CD4-positive, alpha-beta T cell (primary cell): Measurements from ENCODE around the gene TXNDC15. TPM values are rescaled to one million over a fixed set of nuclear protein-coding genes. Genes with fewer than 3 reads are reported as not detected.

Experiments
- ATAC-seq: fragments of 200-7000 bp; cut with Tn5 transposase; one replicate; pipeline ENCODE4 v1.10.0; 2022; ENCODE audit warnings: mild to moderate bottlenecking; ENCODE audit not compliant: poor library complexity
- CTCF ChIA-PET: fragments of 350-600 bp; sonication (Branson Sonifier 250); formaldehyde crosslinking; loops from one replicate; lab custom pipeline; 2021; ENCODE audit warnings: antibody characterized with exemption, inconsistent platforms; lab: Charles Lee
- POLR2A ChIA-PET: fragments of 350-600 bp; sonication (Branson Sonifier 250); formaldehyde crosslinking; loops from one replicate; lab custom pipeline; 2021; ENCODE audit warnings: antibody characterized with exemption, inconsistent platforms; lab: Charles Lee
- DNase-seq, 14 experiments: peaks; one replicate each; pipeline ENCODE4 v3.0.0-alpha.2; 2013 to 2020; ENCODE audit warnings: mixed read lengths in 2 of 14
- H3K27ac ChIP-seq, 2 donors: one replicate each; pipeline versions ENCODE4 v1.5.1 to v1.7.0; 2013; ENCODE audit warnings: low read length in 2 of 2, low read depth in 1 of 2, mild to moderate bottlenecking in 1 of 2
- H3K27me3 ChIP-seq, 2 experiments: 1 replicate in 1 of 2; 2 replicates in 1 of 2; pipeline versions ENCODE4 v1.6.1 to v1.7.0; 2013; ENCODE audit warnings: low read length in 2 of 2, control low read depth in 1 of 2, mild to moderate bottlenecking in 1 of 2, moderate library complexity in 1 of 2; ENCODE audit not compliant: insufficient read depth in 2 of 2, control insufficient read depth in 1 of 2
- H3K36me3 ChIP-seq: one replicate; pipeline ENCODE4 v1.6.1; 2013; ENCODE audit warnings: low read length, control low read depth; ENCODE audit not compliant: insufficient read depth
- H3K4me1 ChIP-seq: one replicate; pipeline ENCODE4 v1.6.1; 2013; ENCODE audit warnings: low read length, control low read depth; ENCODE audit not compliant: insufficient read depth
- H3K4me3 ChIP-seq: one replicate; pipeline ENCODE4 v1.5.1; 2013; ENCODE audit warnings: mild to moderate bottlenecking, low read length, moderate library complexity
- H3K9me3 ChIP-seq, 2 experiments: 1 replicate in 1 of 2; 2 replicates in 1 of 2; pipeline versions ENCODE4 v1.6.1 to v1.7.0; 2013; ENCODE audit warnings: low read length in 2 of 2, mild to moderate bottlenecking in 2 of 2, control low read depth in 1 of 2, moderate library complexity in 1 of 2; ENCODE audit not compliant: control insufficient read depth in 1 of 2, insufficient read depth in 1 of 2
- H3K27ac Mint-ChIP-seq: one replicate; pipeline ENCODE4 v1.8.0; 2020; ENCODE audit warnings: mixed read lengths
- H3K27me3 Mint-ChIP-seq: one replicate; pipeline ENCODE4 v1.8.0; 2021; ENCODE audit warnings: mixed read lengths
- H3K36me3 Mint-ChIP-seq: one replicate; pipeline ENCODE4 v1.8.0; 2021; ENCODE audit warnings: low read depth, mixed read lengths
- H3K4me1 Mint-ChIP-seq: one replicate; pipeline ENCODE4 v1.8.0; 2021; ENCODE audit warnings: low read depth, mixed read lengths
- H3K4me3 Mint-ChIP-seq: one replicate; pipeline ENCODE4 v1.8.0; 2020; ENCODE audit warnings: mild to moderate bottlenecking, mixed read lengths
- H3K9me3 Mint-ChIP-seq: one replicate; pipeline ENCODE4 v1.8.0; 2020; ENCODE audit warnings: mixed read lengths
- CTCF ChIP-seq: fragments of 200-600 bp; IDR thresholded peaks from one replicate; pipeline ENCODE4 v1.8.0; 2022; ENCODE audit warnings: antibody characterized with exemption, mild to moderate bottlenecking
- intact Hi-C, 2 experiments: fragments of 100-400 bp; cut with DNase I in 1 of 2; cut with micrococcal nuclease in 1 of 2; formaldehyde crosslinking; loops; one replicate each; pipeline versions ENCODE4 v1.15.1 to v1.9.0; 2023 to 2025; cut with DNase I, micrococcal nuclease
- total RNA-seq, 174 experiments: library from RNA in 2 of 174; stranded (reverse) in 2 of 174; gene quantifications; one replicate each; pipeline ENCODE4 v1.2.3 and lab custom pipeline; 2021 to 2026

TXNDC15 gene
- total RNA-seq, 2 experiments from 2014 or later: 19.6 to 20.0 TPM

GRCh38 chr5:134937526-134937925 lies 63.4 kb downstream of the TXNDC15 start:
- POLR2A ChIA-PET: interaction anchor here (0.9 kb wide), 1 partner anchor 27 kb away, joined by 4 read pairs; no protein-coding TSS in a partner anchor
- no peak overlapping the region for H3K27ac ChIP-seq
- peaks cover 15% of the 10 kb centered on the region for H3K36me3 ChIP-seq
- no peaks in the 10 kb centered on the region for H3K9me3 ChIP-seq
- Mint-ChIP-seq H3K4me1 (no peaks in the 10 kb centered on the region), H3K27ac (no peak overlapping the region), H3K27me3 (no peaks in the 10 kb centered on the region), H3K36me3 (peaks cover 38% of the 10 kb centered on the region), H3K4me3 (no peak overlapping the region), H3K9me3 (no peaks in the 10 kb centered on the region)
- H3K27me3 ChIP-seq: no peaks in the 10 kb centered on the region
- no peak for TF ChIP-seq CTCF
- ATAC-seq: no peak
- no peak overlapping the region for H3K4me3 ChIP-seq
- CTCF ChIA-PET: interaction anchor here (1.5 kb wide), 1 partner anchor 33 kb away, joined by 3 read pairs; the partner anchor contains the start of gene PCBD2
- DNase-seq: no peak
- intact Hi-C loops: no loop called here
- H3K4me1 ChIP-seq: no peaks in the 10 kb centered on the region

GRCh38 chr5:134938030-134938429 lies 63.9 kb downstream of the TXNDC15 start:
- TF ChIP-seq CTCF: no peak
- CTCF ChIA-PET: no interaction called here
- no peaks in the 10 kb centered on the region for H3K9me3 ChIP-seq
- H3K36me3 ChIP-seq: peaks cover 12% of the 10 kb centered on the region
- H3K27ac ChIP-seq: no peak overlapping the region
- no peaks in the 10 kb centered on the region for H3K4me1 Mint-ChIP-seq
- H3K4me1 ChIP-seq: no peaks in the 10 kb centered on the region
- no peaks in the 10 kb centered on the region for H3K9me3 Mint-ChIP-seq
- no peaks in the 10 kb centered on the region for H3K27me3 ChIP-seq
- H3K27me3 Mint-ChIP-seq: no peaks in the 10 kb centered on the region
- intact Hi-C loops: no loop called here
- POLR2A ChIA-PET: no interaction called here
- H3K36me3 Mint-ChIP-seq: peaks cover 38% of the 10 kb centered on the region
- H3K4me3 ChIP-seq: no peak overlapping the region
- H3K27ac Mint-ChIP-seq: no peak overlapping the region
- no peak for DNase-seq
- H3K4me3 Mint-ChIP-seq: no peak overlapping the region
- no peak for ATAC-seq

GRCh38 chr5:134939500-134939899 lies 65.3 kb downstream of the TXNDC15 start:
- Histone ChIP-seq H3K36me3 (peaks cover 12% of the 10 kb centered on the region), H3K4me3 (no peak overlapping the region), H3K27me3 (no peaks in the 10 kb centered on the region), H3K4me1 (no peaks in the 10 kb centered on the region), H3K27ac (no peak overlapping the region), H3K9me3 (no peaks in the 10 kb centered on the region)
- ChIA-PET POLR2A (no interaction called here), CTCF (no interaction called here)
- no peak for ATAC-seq
- no peak for DNase-seq
- Mint-ChIP-seq H3K4me3 (no peak overlapping the region), H3K27me3 (no peaks in the 10 kb centered on the region), H3K9me3 (no peaks in the 10 kb centered on the region), H3K36me3 (peaks cover 35% of the 10 kb centered on the region), H3K4me1 (no peaks in the 10 kb centered on the region), H3K27ac (no peak overlapping the region)
- intact Hi-C loops: no loop called here
- no peak for TF ChIP-seq CTCF
